WTC11 (cell line): ENCODE results near the gene CFAP119.

Experiments
- CBFB ChIP-seq: sonication (generic); formaldehyde crosslinking; IDR thresholded peaks from 2 replicates; pipeline ENCODE4 v1.8.1; 2022; ENCODE audit warnings: mild to moderate bottlenecking, low read depth, missing genetic modification reagents
- CREB1 ChIP-seq: sonication (generic); formaldehyde crosslinking; IDR thresholded peaks from 2 replicates; pipeline ENCODE4 v1.8.0; 2023; ENCODE audit warnings: mild to moderate bottlenecking, missing genetic modification reagents
- CTCF ChIP-seq: fragments of 200-600 bp; IDR thresholded peaks from 2 replicates; pipeline ENCODE4 v1.8.0; 2022; ENCODE audit warnings: antibody characterized with exemption
- FOXK1 ChIP-seq: sonication (generic); formaldehyde crosslinking; IDR thresholded peaks from 2 replicates; pipeline ENCODE4 v1.8.0; 2022; ENCODE audit warnings: mild to moderate bottlenecking, moderate library complexity, missing genetic modification reagents
- NFE2L1 ChIP-seq: sonication (generic); formaldehyde crosslinking; IDR thresholded peaks from 2 replicates; pipeline ENCODE4 v1.8.1; 2023; ENCODE audit warnings: missing genetic modification reagents
- ZNF138 ChIP-seq: sonication (generic); formaldehyde crosslinking; conservative IDR thresholded peaks from 2 replicates; pipeline ENCODE4 v1.8.1; 2022; ENCODE audit warnings: mild to moderate bottlenecking, moderate library complexity, missing genetic modification reagents
- TF ChIP-seq, protein P1 (sequence below): sonication (generic); formaldehyde crosslinking; IDR thresholded peaks from 2 replicates; pipeline ENCODE4 v1.8.0; 2022; ENCODE audit warnings: mild to moderate bottlenecking, missing genetic modification reagents

DNA sequence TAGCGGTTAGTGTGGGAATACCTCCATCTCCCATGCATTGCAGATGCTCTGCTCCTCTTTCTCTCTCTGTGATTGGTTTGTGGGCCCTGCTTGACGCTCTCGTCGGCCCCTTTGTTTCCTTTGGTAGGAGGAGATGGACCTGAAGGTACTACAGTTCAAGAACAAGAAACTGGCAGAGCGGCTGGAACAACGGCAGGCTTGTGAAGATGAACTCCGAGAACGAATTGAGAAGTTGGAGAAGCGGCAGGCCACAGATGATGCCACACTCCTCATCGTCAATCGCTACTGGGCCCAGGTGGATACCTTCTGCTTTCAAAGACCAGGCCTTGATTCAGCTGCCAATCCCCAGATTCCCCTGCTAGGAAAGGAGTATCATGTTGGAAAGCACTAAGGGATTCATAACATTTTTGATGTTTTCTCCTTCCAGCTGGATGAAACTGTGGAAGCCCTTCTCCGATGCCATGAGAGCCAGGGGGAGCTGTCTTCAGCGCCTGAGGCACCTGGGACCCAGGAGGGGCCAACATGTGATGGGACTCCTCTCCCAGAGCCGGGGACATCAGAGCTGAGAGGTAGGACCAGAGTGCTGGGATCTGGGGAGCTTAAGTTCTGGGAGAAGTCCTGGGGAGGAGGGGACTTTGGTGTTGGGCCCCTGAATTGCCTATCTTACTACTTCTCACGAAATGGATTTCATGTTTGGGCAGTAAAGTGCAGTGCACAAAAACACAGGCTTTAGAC, 1.3 kb upstream of the CFAP119 start:
- TF ChIP-seq NFE2L1 = no peak
- no peak for TF ChIP-seq CREB1 (CRISPR knock-in tag)
- TF ChIP-seq, protein P1, sequence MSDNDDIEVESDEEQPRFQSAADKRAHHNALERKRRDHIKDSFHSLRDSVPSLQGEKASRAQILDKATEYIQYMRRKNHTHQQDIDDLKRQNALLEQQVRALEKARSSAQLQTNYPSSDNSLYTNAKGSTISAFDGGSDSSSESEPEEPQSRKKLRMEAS = no peak
- no peak for TF ChIP-seq ZNF138 (CRISPR knock-in tag)
- no peak for TF ChIP-seq CBFB
- TF ChIP-seq CTCF = no peak
- no peak for TF ChIP-seq FOXK1 (CRISPR knock-in tag)
